HPDE6-E6E7 (cell line): ENCODE measurements around the gene COMMD4.

ENCODE experiments used
- DNase-seq: peaks from one replicate; pipeline ENCODE4 v3.0.0; 2011; ENCODE audit warnings: missing footprints; ENCODE audit errors: extremely low spot score

COMMD4 gene

GRCh38 chr15:75356517-75356916 lies 20.7 kb downstream of the COMMD4 start:
- DNase-seq = no peak

DNA sequence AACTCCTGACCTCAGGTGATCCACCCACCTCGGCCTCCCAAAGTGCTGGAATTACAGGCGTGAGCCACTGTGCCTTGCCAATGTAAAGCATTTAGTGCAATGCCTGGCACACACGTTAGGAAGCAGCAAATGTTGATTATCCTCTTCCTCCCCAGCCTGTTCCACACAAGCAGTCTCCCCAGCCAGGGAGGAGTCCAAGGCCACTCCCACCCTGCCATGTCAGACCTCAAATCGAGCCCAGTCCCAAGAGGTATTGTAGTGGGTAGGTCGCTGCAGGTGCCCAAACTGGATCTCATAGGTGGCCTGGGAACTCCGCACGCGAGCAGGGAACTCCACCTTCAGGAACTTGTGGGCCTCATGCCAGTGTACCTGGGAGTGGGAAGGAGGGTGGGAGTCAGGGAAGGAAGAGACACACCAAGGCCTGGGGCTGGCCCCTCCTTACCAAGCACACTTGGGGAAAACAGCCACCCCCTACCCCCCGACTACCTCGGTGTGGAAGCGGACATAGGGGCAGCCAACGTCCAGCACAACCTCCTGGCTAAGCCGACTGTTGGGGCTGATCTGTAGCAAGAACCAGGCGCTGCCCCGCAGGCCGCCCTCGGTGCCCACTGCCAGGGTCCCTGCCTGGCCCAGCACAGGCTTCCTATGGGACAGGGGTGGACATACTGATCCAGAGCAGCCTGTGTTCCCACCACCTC lies 22.3 kb downstream of the COMMD4 start:
- no peak for DNase-seq

GRCh38 chr15:75358771-75359536 lies 23.1 kb downstream of the COMMD4 start:
- DNase-seq = no peak

GRCh38 chr15:75359537-75360250 lies 23.8 kb downstream of the COMMD4 start:
- DNase-seq = no peak

- DNase-seq = no peak
These were observed 24.5 kb downstream of the COMMD4 start for GRCh38 chr15:75360391-75360790.

GRCh38 chr15:75360856-75361255 lies 25.0 kb downstream of the COMMD4 start:
- no peak for DNase-seq

DNA sequence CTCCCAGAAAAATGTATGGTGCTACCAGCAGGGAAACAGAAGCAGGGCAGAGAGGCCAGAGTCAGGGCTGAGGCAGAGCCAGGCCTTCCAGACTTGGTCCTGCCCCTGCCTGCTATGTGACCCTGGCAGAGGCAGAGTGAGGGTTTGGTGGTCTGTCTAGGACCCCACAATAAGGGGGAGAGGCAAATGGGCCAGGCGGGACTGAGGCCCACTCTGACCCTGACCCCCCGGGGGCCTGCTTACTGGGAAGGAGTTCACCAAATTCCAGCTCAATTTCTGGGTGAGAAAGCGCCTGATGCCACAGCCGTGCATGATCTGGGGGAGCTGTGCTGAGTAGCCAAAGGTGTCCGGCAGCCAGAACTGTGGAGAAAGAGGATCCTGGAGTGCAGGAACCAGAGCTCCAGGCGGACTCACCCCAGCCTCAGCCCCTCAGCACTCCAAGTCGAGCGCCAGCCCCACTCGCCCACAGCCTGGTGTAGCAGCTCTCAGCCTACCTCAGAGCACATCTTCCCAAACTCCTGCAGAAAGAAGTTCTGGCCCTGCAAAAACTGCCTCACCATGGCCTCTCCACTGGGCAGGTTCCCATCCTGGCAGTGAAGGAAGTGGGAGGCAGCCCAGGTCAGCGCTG lies 25.6 kb downstream of the COMMD4 start:
- DNase-seq = no peak

- DNase-seq = no peak
These were observed 26.3 kb downstream of the COMMD4 start for GRCh38 chr15:75361989-75362641.

- DNase-seq = no peak
These were observed 26.9 kb downstream of the COMMD4 start for GRCh38 chr15:75362642-75363249.

DNA sequence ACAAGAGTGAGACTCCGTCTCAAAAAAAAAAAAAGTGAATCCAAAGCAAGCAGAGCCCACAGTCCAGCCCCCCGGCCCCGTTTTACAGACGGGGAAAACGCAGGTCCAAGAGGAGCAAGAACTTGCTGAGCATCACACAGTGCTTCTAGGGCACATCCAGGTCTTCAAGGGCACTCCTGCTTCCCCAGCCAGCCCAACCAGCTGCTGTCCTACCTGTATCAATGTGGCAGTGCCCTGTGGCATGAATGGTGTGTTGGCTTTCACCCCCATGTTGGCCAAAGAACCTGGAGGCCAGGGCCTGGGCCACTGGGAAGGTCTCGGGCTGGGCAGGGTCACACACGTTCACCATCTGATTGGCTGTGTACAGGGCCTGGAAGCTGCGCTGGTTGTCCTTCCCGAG lies 27.9 kb downstream of the COMMD4 start:
- no peak for DNase-seq

GRCh38 chr15:75364881-75365280 lies 29.0 kb downstream of the COMMD4 start:
- no peak for DNase-seq

- no peak for DNase-seq
These were observed 30.3 kb downstream of the COMMD4 start for GRCh38 chr15:75366163-75366562.

- no peak for DNase-seq
These were observed 31.1 kb downstream of the COMMD4 start for GRCh38 chr15:75367006-75367405.

DNA sequence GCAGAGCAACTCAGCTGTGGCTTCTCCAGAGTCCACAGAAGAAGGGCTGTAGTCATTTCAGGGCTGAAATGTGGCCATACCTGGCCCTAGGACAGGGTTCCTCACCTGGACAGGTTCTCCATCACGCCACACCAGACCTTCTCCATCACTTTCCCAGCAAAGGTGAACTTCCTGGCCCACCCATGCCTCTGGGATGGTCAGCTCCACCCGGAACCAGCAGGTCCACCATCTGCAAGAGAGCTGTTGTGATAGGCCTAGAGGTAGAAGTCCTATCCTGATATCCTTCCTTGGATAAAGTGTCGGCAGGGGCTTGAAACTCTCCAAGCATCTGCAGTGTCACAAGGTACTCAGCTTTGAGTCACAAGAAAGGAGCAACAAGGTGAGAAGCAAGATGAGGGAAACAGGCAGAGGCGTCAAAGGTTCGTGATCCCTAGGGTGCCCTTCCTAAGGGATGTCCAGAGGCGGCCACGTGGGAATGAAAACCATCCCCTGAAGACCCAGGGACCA lies 31.6 kb downstream of the COMMD4 start:
- DNase-seq = no peak

DNA sequence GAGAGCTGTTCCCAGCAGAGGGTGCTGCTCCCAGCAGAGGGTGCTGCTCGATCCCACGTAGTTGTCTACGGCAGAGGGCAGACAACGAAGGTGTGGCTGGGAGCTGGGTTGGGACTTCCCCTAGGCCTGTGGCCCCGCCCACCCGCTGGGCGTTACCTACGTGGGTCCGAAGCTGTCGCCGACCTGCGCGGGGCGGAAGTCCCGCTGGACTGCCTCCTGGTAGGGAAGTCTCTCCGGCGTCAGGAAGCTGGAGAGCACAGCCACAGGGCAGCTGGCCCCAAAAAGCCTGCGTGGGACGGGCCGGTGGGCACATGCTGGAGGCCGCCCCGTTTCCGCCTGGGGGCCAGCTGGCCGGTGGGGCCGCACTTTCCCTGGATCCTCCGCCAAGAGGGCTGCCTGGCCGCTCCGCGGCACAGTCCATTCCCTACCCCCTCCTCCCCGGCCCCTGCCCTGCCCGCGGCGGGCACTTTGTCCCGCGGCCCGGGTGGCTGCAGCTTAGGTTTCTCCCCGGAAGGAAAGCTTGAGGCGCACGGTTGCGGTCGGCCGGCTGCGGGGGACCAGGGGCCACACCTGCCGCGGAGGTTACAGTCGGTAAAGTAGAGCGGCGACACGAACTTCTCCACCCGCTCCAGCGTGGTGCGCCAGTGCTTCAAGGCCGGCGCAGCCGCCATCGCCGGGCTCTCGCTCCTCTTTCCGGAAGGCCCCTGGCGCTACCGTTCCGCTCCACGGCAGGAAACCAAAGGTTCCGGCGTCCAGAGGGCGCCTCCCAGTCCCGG lies 32.2 kb downstream of the COMMD4 start, which contains the start of gene MAN2C1:
Gene MAN2C1 (minus strand): TSS at position 695 of the 776 bp plus-strand sequence. CDS start 24 bp downstream, at position 671.
- peak; percentile 97 for DNase-seq

DNA sequence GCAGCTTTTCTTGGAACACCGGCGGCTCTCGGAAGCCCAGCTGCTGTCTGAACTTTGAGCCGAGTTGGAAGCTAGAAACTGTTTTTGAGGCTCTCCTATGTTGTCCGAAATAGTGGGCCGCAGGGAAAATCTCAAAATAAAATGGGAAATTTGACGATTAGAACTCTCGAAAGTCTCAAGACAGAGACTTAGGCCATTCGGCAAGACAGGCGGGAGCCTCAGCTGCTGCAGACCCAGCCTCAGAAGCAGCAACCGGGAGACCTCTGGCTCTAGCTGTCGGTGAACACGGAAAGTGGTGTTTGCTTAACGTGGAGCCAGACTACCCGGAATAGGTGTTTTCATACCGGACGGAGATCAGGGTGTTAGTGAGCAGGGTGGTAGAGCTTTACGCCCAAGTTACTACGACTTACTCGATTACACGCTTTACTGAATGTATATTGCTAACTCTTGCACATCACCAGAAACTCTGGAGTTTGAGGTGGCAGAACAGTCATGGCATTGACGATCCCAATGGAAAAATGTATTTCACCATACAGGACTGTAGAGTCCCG lies 32.9 kb downstream of the COMMD4 start:
- DNase-seq = no peak

- no peak for DNase-seq
These were observed 34.2 kb downstream of the COMMD4 start for GRCh38 chr15:75369897-75370581.

GRCh38 chr15:75371486-75371885 lies 35.6 kb downstream of the COMMD4 start:
- DNase-seq = no peak
